Astrocyte of the cerebellum (primary cell): ENCODE results near the gene CCDC102B.
"Not testable (repeated sequence)": the region's sequence is repeated elsewhere in the genome, so short reads cannot be mapped to it uniquely, and the experiment has no call there.

Experiments
- DNase-seq: peaks from one replicate; pipeline ENCODE4 v3.0.0-alpha.2; 2011; ENCODE audit warnings: low read depth
- H3K4me3 ChIP-seq: 2 replicates; pipeline ENCODE4 v1.5.1; 2011; ENCODE audit warnings: mild to moderate bottlenecking, low read depth, low read length, moderate library complexity
- CTCF ChIP-seq: IDR thresholded peaks from 2 replicates; pipeline ENCODE4 v1.5.1; 2012; ENCODE audit warnings: low read length, low read depth, moderate library complexity, mild to moderate bottlenecking; ENCODE audit errors: missing control alignments
- in situ Hi-C: cut with HindIII; loops from 2 replicates; pipeline ENCODE4 v1.10.0; 2017; ENCODE audit warnings: low sequenced_read_pairs

Gene CCDC102B

GRCh38 chr18:68928762-68929675 is 131.1 kb downstream of the CCDC102B start:
- TF ChIP-seq CTCF: no peak
- no peak for DNase-seq
- no peak overlapping the region for H3K4me3 ChIP-seq
- in situ Hi-C loops: no loop called here

GRCh38 chr18:68935686-68936085 is 137.8 kb downstream of the CCDC102B start:
- in situ Hi-C loops: no loop called here
- no peak overlapping the region for H3K4me3 ChIP-seq
- no peak for DNase-seq
- no peak for TF ChIP-seq CTCF

- no peak overlapping the region for H3K4me3 ChIP-seq
- DNase-seq: no peak
- no peak for TF ChIP-seq CTCF
- in situ Hi-C loops: no loop called here
Observed at GRCh38 chr18:68937029-68937599, 139.2 kb downstream of the CCDC102B start.

GRCh38 chr18:68940039-68940438 is 142.2 kb downstream of the CCDC102B start:
- in situ Hi-C loops: no loop called here
- TF ChIP-seq CTCF: no peak
- DNase-seq: no peak
- no peak overlapping the region for H3K4me3 ChIP-seq

- TF ChIP-seq CTCF: no peak
- no peak overlapping the region for H3K4me3 ChIP-seq
- in situ Hi-C loops: no loop called here
Observed at GRCh38 chr18:68940754-68941153, 142.9 kb downstream of the CCDC102B start.

GRCh38 chr18:68942230-68942629 is 144.3 kb downstream of the CCDC102B start:
- in situ Hi-C loops: no loop called here
- TF ChIP-seq CTCF: no peak
- H3K4me3 ChIP-seq: no peak overlapping the region
- no peak for DNase-seq

More at GRCh38 chr18:68940754-68941153, 142.9 kb downstream of the CCDC102B start:
- DNase-seq: no peak

GRCh38 chr18:68943861-68944260 is 146.0 kb downstream of the CCDC102B start:
- DNase-seq, in situ Hi-C loops, H3K4me3 ChIP-seq: not testable (repeated sequence)
